NOMO-1 (cell line): ENCODE data around the gene GDF15.
"Not testable (repeated sequence)": the region's sequence is repeated elsewhere in the genome, so short reads cannot be mapped to it uniquely, and the experiment has no call there.

Experiments
- DNase-seq, 2 experiments: peaks; one replicate each; lab custom pipeline; 2025; ENCODE audit not compliant: unreplicated experiment in 2 of 2; lab: John Stamatoyannopoulos, UW

Gene GDF15

DNA sequence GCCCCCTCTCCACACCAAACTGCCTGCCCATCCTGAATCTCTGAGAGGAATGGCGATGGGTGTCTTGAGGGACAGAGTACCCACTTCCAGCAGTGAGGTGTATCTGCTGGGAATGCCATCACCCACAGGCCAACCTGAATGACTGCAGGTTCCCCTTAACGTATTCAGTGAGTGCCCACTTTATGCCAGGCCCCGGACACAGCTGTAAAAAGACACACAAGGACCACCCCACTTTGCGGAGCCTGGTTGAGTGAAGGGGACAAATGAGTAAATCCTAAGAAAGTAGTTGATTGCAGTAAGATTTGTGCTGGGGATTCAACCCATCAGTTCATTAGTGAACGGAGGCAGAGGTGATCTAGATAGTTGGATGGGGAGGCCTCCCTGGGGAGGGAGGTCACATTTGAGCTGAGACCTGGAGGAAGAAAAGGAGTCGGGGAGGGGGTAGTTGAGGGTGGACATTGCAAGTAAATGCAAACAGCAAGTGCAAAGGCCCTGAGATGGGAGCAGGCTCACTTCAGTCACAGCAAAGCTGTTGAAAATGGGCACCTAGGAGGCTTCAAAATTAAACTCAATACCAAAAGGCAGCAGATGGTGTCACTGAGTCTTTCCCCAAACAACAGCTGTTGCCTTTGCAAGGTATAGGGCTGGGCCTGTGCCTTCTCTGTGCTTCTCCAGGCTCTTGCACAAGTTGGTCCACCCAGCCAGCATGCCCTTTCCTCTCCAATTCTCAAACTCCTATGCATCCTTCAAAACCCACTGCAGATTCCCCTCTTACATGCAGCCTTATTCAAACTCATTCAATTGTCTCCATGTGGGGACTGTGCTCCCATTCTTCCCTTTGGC is 4.3 kb downstream of the GDF15 start:
- no peak for DNase-seq

DNA sequence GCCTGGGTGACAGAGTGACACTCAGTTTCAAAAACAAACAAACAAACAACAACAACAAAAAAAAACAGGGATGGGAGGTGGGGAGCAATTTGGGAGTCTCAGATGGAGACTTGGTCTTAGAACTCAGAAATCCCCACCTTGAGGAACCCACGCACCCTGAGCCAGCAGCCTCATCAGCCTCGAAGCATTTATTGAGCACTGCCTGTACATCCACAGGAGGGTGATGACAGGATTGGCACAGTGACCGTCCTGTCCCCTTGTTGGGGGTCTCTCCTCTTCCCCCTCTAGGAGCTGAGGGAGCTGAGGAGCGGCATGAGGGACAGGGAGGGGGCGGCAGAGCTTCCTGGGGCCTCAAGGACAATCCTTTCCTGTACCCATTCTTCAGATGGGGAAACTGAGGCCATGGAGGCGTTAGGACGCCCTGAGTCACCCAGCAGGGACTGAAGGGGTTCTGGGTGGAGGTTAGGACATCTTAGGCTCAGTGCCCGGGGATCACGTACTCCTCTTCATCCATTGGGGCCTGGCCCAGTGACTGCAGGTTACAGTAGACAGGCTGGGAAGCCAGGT is 5.6 kb downstream of the GDF15 start:
- DNase-seq: no peak

DNA sequence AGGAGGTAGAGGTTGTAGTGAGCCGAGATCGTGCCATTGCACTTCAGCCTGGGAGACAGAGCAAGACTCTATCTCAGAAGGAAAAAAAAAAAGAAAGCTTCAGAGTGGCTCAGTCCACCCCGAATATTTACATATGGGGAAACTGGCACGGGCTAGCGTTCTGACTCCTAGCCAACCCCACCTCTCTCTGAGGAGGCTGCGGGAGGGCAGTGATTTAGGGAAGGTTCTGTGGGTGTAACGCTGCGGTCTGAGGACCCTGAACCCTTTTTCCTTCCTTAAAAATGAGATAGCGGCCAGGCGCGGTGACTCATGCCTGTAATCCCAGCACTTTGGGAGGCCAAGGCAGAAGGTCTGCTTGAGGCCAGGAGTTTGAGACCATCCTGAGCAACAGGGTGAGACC is 6.5 kb downstream of the GDF15 start:
- DNase-seq: peak; percentile 77 to 80

DNA sequence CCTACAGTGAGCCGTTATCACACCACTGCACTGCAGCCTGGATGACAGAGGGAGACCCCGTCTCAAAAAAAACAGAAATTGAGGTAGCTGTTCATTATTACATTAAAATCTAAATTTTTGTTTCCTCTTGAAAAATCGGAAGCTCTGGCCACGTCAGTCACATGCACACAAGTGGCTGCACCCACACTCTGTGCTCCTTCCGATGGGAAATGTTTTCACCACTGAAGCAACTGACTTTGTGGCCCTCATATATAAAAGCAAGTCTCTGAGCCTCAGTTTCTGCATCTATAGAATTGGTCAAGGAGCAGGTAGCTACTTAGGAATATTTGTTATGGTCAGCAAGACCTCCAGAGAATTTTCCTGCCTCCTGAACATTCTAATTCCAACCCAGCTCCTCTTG is 7.0 kb downstream of the GDF15 start:
- DNase-seq: no peak

DNA sequence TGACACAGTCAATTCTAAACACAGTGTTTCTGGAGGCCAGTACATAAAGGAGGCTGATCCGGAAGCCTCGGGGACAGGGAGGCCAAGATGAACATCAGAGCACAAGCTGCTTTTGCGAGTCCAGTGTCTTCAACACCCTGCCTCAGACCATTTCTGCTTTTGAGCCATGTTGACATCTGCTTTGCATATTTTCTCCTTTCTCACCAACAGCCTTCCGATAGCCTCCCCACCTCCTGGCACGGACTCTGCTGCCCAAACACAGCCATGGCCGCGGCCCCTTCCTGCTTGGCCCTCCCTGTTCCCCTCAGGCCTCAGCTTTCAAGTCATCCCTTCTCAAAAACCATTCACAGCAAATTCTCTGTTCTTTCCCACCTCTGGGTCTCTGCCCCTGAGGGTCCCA is 7.9 kb downstream of the GDF15 start:
- peak; percentile 30 to 55 for DNase-seq

DNA sequence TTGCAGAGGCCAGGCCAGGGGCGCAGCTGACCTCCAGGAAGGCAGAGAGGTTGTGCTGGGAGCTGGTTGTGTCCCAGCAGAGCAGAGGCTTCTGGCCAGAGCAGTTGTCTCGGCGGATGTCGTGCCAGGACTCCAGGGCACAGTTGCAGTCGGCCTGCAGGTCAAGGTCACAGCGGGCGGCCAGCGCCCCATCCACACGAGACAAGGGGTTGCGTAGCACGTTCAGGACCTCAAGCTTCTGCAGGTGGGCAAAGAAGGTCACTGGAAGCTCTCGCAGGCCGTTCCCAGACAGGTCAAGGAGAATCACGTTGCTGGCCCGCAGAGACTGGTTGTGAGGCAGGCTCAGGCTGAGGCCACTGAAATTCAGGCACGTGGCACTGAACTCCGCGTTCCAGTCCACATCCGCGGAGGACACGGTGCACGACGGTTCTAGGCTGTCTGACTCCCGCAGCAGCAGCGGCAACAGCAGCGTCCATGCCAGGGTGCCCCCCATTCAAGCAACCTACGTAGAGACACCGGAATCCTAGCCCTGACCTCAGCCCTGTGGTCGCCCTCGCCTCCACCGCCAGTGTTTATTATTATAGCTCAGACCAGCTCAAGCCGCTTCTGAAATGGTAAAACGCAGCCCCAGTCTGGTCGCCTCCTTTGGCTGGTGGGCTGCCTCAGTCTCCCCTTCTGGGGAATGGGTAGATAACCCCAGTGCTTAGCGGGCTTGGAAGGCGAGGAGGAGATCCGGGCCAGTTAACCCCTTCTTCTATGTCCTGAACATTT is 10.7 kb downstream of the GDF15 start:
- no peak for DNase-seq

DNA sequence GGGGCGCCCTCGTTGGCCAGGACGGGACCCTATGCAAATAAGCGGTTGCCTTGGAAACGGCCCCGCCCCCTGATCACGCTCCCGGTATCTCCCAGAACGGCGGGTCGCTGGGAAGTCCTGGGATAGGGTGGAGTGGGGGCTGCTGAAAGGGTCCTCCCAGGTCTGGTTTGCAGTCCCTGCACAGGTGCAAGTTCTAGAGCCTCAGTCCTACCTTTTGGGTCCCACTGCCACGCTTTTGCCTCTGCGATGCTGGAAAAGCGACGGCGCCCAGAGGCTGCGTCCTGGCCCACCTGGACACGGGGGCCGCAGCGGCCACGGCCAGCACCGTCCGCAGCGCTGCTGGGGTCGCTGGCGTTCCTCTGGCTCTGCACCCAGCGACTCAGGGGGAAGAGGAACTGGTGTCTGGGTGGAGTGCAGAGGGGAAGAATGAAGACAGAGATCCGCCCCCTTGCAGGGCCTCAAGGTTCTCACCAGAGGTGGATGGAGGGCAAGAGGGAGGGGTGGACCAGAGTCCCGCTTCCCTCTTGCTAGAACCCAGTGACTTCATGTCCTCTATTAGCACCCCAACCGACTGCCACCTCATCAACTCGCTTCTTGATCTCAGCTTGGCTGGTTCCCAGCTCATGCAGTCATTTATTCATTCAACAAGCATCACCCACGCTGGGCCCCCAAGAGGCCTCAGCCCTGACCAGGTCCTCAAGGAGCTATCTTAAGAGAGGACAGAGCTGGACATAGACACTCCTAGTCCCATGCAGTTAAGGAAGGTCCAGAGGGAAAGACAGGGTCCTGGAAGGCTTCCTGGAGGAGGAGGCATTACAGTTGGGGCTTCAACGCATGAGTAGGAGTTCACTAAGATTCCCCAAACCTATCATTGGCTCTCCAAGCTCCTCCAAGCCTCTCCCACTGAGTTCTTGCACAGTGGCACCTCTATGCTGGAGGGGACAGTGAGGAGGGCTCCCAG is 11.6 kb downstream of the GDF15 start, which contains the start of gene LRRC25:
TSS of gene LRRC25 (minus strand) at position 381 of the 961 bp plus-strand sequence. CDS start 659 bp downstream, outside the sequence.
- DNase-seq: peak; percentile 95 to 96

DNA sequence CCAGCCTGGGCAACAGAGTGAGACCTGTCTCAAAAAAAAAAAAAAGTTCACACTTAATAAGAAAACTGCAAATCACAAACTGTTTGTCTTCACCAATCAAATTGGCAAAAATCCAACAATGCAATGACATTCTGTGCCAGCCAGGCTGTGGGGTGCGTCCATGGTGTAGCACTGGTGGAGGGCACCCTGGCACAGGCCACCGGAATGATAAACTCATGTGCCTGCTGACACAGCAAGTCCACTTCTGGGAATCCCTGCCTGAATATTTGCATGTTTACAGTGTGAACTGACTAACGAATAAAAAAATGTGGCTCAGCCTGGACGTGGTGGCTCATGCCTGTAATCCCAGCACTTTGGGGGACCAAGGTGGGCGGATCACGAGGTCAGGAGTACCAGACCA is 13.1 kb downstream of the GDF15 start:
- DNase-seq: no peak

DNA sequence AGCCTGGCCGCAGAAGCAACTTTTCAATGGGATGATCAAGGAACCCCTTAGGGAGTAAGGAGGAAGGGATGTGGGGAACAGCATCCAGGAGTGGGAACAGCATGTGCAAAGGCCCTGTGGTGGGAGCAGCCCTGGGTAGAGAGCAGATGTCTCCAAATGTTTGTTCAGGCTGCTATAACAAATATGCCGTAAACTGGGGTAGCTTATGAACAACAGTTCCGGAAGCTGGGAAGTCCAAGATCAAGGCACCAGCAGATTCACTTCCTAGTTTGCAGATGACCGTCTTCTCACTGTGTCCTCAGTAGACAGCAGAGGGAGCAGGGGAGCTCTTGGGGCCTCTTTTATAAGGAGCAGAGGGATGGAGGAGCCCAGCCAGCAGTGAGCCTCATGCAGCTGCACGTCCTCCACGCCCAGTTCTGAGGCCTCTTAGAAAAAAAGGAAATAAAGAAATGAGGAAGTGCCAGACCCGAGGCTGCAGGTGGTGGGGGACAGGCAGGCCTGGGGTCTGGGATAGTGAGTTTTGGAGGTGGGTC is 15.7 kb downstream of the GDF15 start:
- peak; percentile 97 to 99 for DNase-seq

DNA sequence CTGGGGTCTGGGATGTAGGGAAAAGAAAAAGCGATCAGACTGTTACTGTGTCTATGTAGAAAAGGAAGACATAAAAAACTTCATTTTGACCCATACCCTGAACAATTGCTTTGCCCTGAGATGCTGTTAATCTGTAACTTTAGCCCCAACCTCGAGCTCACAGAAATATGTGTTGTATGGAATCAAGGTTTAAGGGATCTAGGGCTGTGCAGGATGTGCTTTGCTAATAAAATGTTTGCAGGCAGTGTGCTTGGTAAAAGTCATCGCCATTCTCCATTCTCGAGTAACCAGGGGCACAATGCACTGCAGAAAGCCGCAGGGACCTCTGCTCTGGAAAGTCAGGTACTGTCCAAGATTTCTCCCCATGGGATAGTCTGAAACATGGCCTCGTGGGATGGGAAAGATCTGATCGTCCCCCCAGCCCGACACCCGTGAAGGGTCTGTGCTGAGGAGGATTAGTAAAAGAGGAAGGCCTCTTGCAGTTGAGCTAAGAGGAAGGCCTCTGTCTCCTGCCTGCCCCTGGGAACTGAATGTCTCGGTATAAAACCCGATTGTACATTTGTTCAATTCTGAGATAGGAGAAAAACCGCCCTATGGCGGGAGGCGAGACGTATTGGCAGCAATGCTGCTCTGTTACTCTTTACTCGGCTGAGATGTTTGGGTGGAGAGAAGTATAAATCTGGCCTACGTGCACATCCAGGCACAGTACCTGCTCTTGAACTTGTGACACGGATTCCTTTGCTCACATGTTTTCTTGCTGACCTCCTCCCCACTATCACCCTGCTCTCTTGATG is 16.7 kb downstream of the GDF15 start:
- DNase-seq: not testable (repeated sequence)

DNA sequence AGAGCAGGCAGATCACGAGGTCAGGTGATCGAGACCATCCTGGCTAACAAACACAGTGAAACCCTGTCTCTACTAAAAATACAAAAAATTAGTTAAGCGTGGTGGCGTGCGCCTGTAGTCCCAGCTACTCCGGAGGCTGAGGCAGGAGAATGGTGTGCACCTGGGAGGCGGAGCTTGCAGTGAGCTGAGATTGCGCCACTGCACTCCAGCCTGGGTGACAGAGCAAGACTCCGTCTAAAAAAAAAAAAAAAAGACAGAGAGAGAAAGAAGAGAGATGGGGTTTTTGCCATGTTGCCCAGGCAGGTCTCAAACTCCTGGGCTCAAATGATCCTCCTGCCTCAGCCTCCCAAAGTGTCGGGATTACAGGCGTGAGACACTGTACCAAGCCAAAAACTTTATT is 19.8 kb downstream of the GDF15 start:
- DNase-seq: not testable (repeated sequence)

DNA sequence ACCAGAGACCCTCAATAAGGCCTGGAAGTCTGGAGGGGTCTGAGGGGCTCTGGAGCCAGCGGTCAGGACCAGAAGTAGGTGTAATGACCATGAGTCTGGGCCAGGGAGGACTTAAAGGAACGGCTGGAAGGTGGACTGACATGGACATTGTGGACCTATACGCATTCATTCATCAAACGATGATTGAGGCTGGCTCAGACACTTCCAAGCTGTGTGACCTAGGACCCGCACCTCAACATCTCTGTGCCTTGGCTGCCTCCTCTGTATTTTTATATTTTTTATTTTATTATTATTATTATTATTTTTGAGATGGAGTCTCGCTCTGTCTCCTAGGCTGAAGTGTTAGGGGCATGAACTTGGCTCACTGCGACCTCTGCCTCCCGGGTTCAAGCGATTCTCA is 20.8 kb downstream of the GDF15 start:
- DNase-seq: no peak

DNA sequence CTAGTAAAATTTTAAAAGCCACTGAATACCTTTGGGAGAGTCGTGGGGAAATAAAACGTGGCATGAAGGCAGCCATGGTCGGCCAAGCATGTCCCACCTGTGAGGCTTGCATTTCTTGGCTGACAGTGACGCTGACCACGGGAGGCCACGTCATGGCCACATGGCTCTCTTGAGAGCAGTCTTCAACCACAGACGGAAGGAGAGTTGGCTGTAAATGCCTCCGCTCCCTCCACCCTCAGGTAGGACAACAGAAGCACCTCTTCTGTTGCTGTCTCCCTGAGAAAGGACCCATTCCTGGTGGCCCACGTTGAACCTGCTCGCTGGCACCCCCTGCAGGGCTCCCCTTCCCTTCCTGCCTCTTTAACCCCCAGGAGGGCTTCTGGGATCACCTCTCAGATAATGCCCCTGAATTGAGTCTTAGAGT is 22.1 kb downstream of the GDF15 start:
- DNase-seq: peak; percentile 19 to 30

DNA sequence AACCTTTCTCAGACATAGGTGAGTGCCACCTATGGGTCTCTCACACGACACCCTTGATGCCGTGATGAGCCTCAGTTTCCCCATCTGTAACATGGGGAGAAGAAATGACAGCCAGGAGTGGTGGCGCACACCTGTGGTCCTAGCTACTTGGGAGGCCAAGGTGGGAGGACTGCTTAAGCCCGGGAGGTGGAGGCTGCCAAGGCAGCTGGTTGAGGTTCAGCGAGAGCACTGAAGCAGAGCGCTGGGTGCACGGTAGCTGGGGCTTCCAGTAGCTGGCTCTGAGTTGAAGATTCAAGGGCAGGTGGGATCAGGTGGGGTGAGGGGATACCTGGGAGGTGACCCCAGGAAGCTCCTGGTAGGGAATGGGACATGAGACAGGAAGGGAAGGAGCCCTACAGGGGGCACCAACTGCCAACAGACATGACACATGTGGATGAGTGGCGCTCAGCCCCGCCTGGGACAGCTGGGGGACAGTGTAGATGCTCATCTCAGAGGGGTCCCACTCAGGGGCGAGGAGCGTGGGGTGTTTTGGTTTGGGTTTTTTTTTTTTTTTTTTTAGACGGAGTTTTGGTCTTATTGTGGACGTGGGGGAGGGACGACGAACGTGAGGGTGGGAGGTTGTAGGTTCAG is 26.8 kb downstream of the GDF15 start:
- DNase-seq: no peak

DNA sequence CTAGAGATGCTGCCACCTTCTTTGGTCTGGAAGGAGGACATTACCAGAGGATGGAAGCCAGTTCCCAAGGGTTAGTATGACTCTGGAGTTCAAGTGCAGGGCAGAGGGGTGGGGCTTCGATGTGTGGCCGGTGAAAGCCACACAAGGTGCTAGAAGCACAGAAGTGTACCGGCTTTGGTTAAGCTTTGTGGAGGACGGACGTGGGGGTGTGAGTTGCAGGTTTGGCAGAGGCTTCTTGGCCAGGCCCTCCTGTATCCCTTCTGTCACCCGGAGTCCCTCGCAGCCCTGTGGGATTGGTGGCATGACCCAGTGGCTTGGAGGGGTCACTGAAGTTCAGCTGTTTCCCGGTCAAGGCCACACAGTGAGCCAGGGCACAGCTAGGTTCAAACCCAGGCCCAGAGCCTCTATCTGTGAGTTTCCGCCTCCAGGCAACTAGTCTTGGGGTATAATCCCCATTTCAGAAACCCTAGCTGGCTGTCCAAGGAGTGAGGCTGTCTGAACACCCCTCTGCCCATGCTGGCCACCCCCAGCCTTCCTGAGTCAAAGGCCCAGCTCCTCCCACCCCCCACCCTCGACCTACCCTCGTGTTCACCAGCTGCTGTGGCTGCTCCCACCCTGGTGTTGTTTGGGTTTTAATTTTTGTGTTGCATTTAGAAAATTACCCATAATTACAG is 28.7 kb downstream of the GDF15 start:
- no peak for DNase-seq

DNA sequence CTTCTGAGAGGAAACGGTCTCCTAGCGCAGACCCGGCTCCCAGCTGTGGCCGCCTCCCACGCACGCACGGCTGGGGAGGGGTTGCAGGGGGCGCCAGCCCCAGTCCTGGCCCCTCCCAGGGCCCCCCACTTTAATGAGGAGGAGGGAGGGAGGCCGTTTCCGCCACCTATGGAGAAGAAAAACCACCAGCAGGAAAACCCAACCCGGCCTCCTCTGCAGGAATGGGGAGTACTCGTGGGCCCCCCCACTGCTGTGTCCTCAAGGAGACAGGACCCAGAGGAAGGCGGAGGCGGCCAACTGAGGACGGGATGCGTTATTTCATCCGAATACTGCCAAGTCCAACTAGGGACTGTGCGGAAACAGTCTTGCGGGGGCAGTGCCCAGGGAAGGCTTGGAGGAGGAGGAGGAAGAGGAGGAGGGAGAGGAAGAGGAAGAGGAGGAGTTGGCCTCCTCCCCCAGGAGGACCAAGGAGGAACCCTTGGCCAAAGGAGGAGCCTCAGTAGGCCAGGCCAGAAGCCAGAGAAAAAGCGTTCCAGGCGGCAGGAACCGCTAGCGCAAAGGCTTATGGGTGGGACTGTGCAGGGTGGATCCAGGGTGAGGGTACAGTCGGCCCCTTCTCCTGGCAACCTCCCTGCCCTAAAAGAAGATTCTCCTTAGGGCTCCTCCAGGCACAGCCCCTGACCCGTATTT is 29.4 kb downstream of the GDF15 start:
- peak; percentile 60 to 63 for DNase-seq

DNA sequence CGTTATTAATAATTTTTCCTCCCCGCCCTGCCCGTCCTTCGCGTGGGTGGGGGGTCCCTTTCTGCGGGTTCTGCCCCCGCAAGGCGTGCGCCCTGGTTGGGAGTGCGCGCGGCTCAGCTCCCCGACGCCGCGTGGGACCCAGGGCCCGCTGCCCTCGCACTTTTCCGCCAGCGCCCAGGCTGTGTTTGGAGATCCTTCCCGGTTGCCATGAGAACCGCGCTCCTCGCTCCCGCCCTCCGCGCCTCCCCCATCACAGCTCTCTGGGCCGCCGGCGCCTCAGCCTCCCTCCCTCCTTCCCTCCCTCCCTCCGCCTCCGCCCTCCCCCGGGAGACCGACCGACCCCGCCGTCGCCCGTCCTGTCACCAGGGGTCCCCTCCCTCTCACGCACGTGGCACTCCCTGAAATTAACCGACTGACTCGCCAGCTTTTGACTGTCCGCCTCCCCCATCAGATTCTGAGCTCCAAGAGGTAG is 30.9 kb downstream of the GDF15 start:
- DNase-seq: peak; percentile 82 to 88
